SU-DHL-6 (cell line): ENCODE measurements around the gene EBLN2.

Experiments used
- CTCF ChIP-seq: fragments of 200-600 bp; sonication (generic); IDR thresholded peaks from one replicate; pipeline ENCODE4 v1.5.1; 2017; ENCODE audit warnings: antibody characterized with exemption, mild to moderate bottlenecking, low read length, moderate library complexity; ENCODE audit not compliant: insufficient read depth, poor library complexity, severe bottlenecking
- EZH2phosphoT487 ChIP-seq: fragments of 200-600 bp; sonication (generic), shearing (Covaris generic); conservative IDR thresholded peaks from 2 replicates; pipeline ENCODE4 v1.6.1; 2018; ENCODE audit warnings: mild to moderate bottlenecking, antibody characterized with exemption, low read length, moderate library complexity, mixed read lengths

- TF ChIP-seq CTCF (no peak), EZH2phosphoT487 (no peak)
Observed at GRCh38 chr3:73068419-73068818, 7.0 kb downstream of the EBLN2 start.
